ENCODE results near the gene TRAPPC2. TPM values are rescaled to one million over a fixed set of nuclear protein-coding genes. Genes with fewer than 3 reads are reported as not detected.

The TRAPPC2 gene
- total RNA-seq, 1 experiment from 2014 or later: 11.9 TPM

DNA sequence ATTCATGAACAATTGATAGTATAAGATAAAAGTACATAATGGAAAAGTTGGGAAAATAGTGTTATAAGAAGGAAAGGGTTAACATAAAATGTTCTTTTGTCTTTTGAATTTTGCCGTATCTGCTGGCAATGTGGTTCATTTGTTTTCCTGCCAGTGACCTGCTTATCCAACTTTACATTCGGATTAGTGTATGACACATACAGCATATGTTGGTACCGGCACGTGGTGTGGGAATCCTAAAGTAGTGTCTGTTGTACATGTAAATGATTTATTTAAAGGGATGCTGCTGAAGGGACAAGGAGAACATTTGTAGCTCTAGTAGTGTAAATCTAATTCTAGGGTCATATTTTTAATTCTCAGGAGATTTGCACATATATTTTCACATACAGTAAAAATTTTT lies 34.0 kb downstream of the TRAPPC2 start (continued):
- TF ChIP-seq, protein P1, sequence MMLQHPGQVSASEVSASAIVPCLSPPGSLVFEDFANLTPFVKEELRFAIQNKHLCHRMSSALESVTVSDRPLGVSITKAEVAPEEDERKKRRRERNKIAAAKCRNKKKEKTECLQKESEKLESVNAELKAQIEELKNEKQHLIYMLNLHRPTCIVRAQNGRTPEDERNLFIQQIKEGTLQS (IDR thresholded peaks at IDR 0.05): no peak
- TF ChIP-seq SP1 (IDR thresholded peaks at IDR 0.05; ENCODE audit: low read depth): no peak

DNA sequence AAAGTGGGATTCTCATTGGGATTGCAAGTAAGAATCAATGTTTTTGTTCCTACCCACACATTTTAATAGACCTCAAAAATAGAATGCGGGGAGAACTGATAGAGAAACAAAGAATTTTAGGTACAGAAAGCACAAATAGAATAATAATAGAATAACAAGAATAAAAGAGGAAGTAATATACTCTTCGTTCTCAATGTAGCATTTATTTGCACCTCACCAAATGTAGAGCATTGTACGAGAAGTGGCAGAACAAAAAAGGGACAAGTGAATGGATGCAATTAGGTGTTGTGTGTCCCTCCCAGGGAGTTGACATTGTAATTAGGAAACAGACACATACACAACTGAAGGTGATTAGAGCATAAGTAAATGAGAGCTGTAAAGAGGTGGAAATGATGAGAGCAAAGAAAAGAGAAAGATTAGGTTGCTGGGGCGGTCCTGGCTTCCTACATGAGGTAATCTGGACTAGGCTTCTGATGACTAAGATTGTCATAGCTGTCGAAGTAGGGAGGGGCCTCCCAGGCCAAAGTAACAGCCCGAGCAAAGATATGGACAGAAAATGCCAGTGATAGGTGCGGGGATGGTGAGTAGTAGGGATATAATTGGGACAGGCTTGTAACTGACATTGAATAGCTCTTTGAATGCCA lies 35.1 kb downstream of the TRAPPC2 start:
- no peaks in the 10 kb centered on the region for H3K9me2 ChIP-seq (ENCODE audit: insufficient read depth)
- H3K9ac ChIP-seq (ENCODE audit: low read length): no peak overlapping the region
- no peak overlapping the region for H3K4me3 ChIP-seq (replicated peaks in 1 of 2; ENCODE audit: low read depth in 1 of 2, low read length in 2 of 2)
- no TSS peak for BruUV-seq (replicated peaks)
- no peak for TF ChIP-seq FOSL1 (IDR thresholded peaks at IDR 0.05; ENCODE audit: low read depth)
- TF ChIP-seq, protein P2, sequence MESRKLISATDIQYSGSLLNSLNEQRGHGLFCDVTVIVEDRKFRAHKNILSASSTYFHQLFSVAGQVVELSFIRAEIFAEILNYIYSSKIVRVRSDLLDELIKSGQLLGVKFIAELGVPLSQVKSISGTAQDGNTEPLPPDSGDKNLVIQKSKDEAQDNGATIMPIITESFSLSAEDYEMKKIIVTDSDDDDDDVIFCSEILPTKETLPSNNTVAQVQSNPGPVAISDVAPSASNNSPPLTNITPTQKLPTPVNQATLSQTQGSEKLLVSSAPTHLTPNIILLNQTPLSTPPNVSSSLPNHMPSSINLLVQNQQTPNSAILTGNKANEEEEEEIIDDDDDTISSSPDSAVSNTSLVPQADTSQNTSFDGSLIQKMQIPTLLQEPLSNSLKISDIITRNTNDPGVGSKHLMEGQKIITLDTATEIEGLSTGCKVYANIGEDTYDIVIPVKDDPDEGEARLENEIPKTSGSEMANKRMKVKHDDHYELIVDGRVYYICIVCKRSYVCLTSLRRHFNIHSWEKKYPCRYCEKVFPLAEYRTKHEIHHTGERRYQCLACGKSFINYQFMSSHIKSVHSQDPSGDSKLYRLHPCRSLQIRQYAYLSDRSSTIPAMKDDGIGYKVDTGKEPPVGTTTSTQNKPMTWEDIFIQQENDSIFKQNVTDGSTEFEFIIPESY (IDR thresholded peaks at IDR 0.05; ENCODE audit: extremely low read depth, insufficient replicate concordance, low read length): no peak
- no peak for TF ChIP-seq JUND (IDR thresholded peaks at IDR 0.05)
- no peak for TF ChIP-seq EZH2 (IDR thresholded peaks at IDR 0.05)
- TF ChIP-seq, protein P1 (IDR thresholded peaks at IDR 0.05): no peak
- no peak for TF ChIP-seq POLR2AphosphoS5 (IDR thresholded peaks at IDR 0.05; ENCODE audit: low read depth, low read length)
- no peak for TF ChIP-seq ZFX (IDR thresholded peaks at IDR 0.05)
- TF ChIP-seq ZNF274 (IDR thresholded peaks at IDR 0.05; ENCODE audit: low read depth, low read length): no peak
- TF ChIP-seq, protein P3, sequence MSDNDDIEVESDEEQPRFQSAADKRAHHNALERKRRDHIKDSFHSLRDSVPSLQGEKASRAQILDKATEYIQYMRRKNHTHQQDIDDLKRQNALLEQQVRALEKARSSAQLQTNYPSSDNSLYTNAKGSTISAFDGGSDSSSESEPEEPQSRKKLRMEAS (IDR thresholded peaks at IDR 0.05): no peak
- no peak for TF ChIP-seq EGR1 (IDR thresholded peaks at IDR 0.05; ENCODE audit: low read depth)
- TF ChIP-seq EZH2phosphoT487 (IDR thresholded peaks at IDR 0.05; ENCODE audit: borderline replicate concordance): no peak
- TF ChIP-seq CBX3 (IDR thresholded peaks at IDR 0.05; ENCODE audit: low read depth): no peak
- no peak for TF ChIP-seq YY1 (IDR thresholded peaks at IDR 0.05; ENCODE audit: extremely low read depth, insufficient replicate concordance, low read depth, low read length)
- TF ChIP-seq SIN3A (IDR thresholded peaks at IDR 0.05; ENCODE audit: low read depth): no peak
- no peaks in the 10 kb centered on the region for H3K9me3 ChIP-seq (ENCODE audit: control insufficient read depth in 1 of 2, insufficient read depth in 1 of 2, low read depth in 1 of 2, low read length in 2 of 2)
- H4K20me1 ChIP-seq (ENCODE audit: insufficient read depth): no peaks in the 10 kb centered on the region
- no peaks in the 10 kb centered on the region for H3K27me3 ChIP-seq (ENCODE audit: insufficient read depth, low read length)
- H3K27ac ChIP-seq (ENCODE audit: low read depth, low read length): no peak overlapping the region
- no peak for DNase-seq (ENCODE audit: low read depth, low spot score)
- H3K4me1 ChIP-seq (ENCODE audit: control insufficient read depth in 1 of 2, insufficient read depth in 2 of 2, low read length in 2 of 2): peaks cover 3 to 12% of the 10 kb centered on the region in 2 experiments
- H2AFZ ChIP-seq (ENCODE audit: low read depth, low read length, poor library complexity, severe bottlenecking): no peak overlapping the region
- peaks cover 99% of the 10 kb centered on the region for H3K79me2 ChIP-seq (ENCODE audit: insufficient read depth, low read length)
- H3K4me2 ChIP-seq (ENCODE audit: low read length): no peak overlapping the region
- ATAC-seq: no peak
- H3K36me3 ChIP-seq (ENCODE audit: control insufficient read depth in 1 of 2, insufficient read depth in 2 of 2, low read length in 2 of 2): no peaks in the 10 kb centered on the region
- POLR2A ChIA-PET: no interaction called here
- intact Hi-C loops (cut with micrococcal nuclease): no loop called here
- RAD21 ChIA-PET (ENCODE audit: low non-redundant PET in 1 of 2, low total read pairs in 2 of 2, uncharacterized antibody in 2 of 2, unreplicated experiment in 2 of 2): no interaction called here
- CTCF ChIA-PET: no interaction called here
